ENCODE results near the gene SLC6A1. TPM values are rescaled to one million over a fixed set of nuclear protein-coding genes. Genes with fewer than 3 reads are reported as not detected.

Gene SLC6A1
- total RNA-seq, 1 donor from 2014 or later = 6.3 TPM

GRCh38 chr3:10949197-10949596 is 43.4 kb upstream of the SLC6A1 start:
- no peak for TF ChIP-seq CTCF (IDR thresholded peaks at IDR 0.05)
- intact Hi-C loops (cut with DNase I) = loop anchor here (5.0 kb wide), 1 partner anchor 388 kb away; no protein-coding TSS in a partner anchor
- no peaks in the 10 kb centered on the region for H3K27me3 ChIP-seq
- H3K4me3 ChIP-seq = no peak overlapping the region
- no peaks in the 10 kb centered on the region for H3K36me3 ChIP-seq
- H3K27ac ChIP-seq = no peak overlapping the region
- DNase-seq (ENCODE audit: low spot score in 2 of 2) = no peak
- no peaks in the 10 kb centered on the region for H3K4me1 ChIP-seq
- no peaks in the 10 kb centered on the region for H3K9me3 ChIP-seq

- H3K27ac ChIP-seq = no peak overlapping the region
- no peaks in the 10 kb centered on the region for H3K4me1 ChIP-seq
- no peak for DNase-seq (ENCODE audit: low spot score in 2 of 2)
- H3K9me3 ChIP-seq = no peaks in the 10 kb centered on the region
- TF ChIP-seq CTCF (IDR thresholded peaks at IDR 0.05) = peak in 2 of 3 experiments; percentile 22 to 43
- H3K36me3 ChIP-seq = no peaks in the 10 kb centered on the region
- no peaks in the 10 kb centered on the region for H3K27me3 ChIP-seq
- no peak overlapping the region for H3K4me3 ChIP-seq
- intact Hi-C loops (cut with DNase I) = no loop called here
Observed at GRCh38 chr3:10950476-10951294, 41.9 kb upstream of the SLC6A1 start.

GRCh38 chr3:10951295-10951926 is 41.1 kb upstream of the SLC6A1 start:
- TF ChIP-seq CTCF (IDR thresholded peaks at IDR 0.05) = no peak
- intact Hi-C loops (cut with DNase I) = no loop called here
- no peak for DNase-seq (ENCODE audit: low spot score in 2 of 2)
- Histone ChIP-seq H3K4me3 (no peak overlapping the region), H3K36me3 (no peaks in the 10 kb centered on the region), H3K27me3 (no peaks in the 10 kb centered on the region), H3K4me1 (no peaks in the 10 kb centered on the region), H3K27ac (no peak overlapping the region), H3K9me3 (no peaks in the 10 kb centered on the region)

GRCh38 chr3:10952525-10952924 is 40.0 kb upstream of the SLC6A1 start:
- DNase-seq (ENCODE audit: low spot score in 2 of 2) = no peak
- Histone ChIP-seq H3K27ac (no peak overlapping the region), H3K4me1 (no peaks in the 10 kb centered on the region), H3K36me3 (no peaks in the 10 kb centered on the region), H3K27me3 (no peaks in the 10 kb centered on the region), H3K4me3 (no peak overlapping the region), H3K9me3 (no peaks in the 10 kb centered on the region)
- no peak for TF ChIP-seq CTCF (IDR thresholded peaks at IDR 0.05)
- intact Hi-C loops (cut with DNase I) = no loop called here

- no peak for DNase-seq (ENCODE audit: low spot score in 2 of 2)
- H3K27ac ChIP-seq = no peak overlapping the region
- intact Hi-C loops (cut with DNase I) = no loop called here
Observed at GRCh38 chr3:10954740-10955139, 37.8 kb upstream of the SLC6A1 start.

More at GRCh38 chr3:10954740-10955139, 37.8 kb upstream of the SLC6A1 start:
- no peak overlapping the region for H3K4me3 ChIP-seq
- no peaks in the 10 kb centered on the region for H3K27me3 ChIP-seq
- no peak for TF ChIP-seq CTCF (IDR thresholded peaks at IDR 0.05)
- H3K36me3 ChIP-seq = no peaks in the 10 kb centered on the region
- no peaks in the 10 kb centered on the region for H3K9me3 ChIP-seq
- no peaks in the 10 kb centered on the region for H3K4me1 ChIP-seq
